Breast epithelium (tissue), 3 donors: ENCODE data around the gene GPR68.

Experiments used
- CTCF ChIP-seq, 3 donors: fragments of 450-650 bp; IDR thresholded peaks; one replicate each; pipeline ENCODE4 v1.5.1; 2016 to 2017; ENCODE audit warnings: antibody characterized with exemption in 3 of 3, mild to moderate bottlenecking in 3 of 3, moderate library complexity in 3 of 3
- POLR2A ChIP-seq: fragments of 450-650 bp; IDR thresholded peaks from one replicate; pipeline ENCODE4 v1.6.1; 2016; ENCODE audit warnings: antibody characterized with exemption, mild to moderate bottlenecking, moderate library complexity

- TF ChIP-seq CTCF (IDR thresholded peaks at IDR 0.05) (no peak), POLR2A (no peak)
Observed at GRCh38 chr14:91292491-91292890, 48.0 kb upstream of the GPR68 start.
